Effector memory CD8-positive, alpha-beta T cell (primary cell): Measurements from ENCODE around the gene PTEN.
A peak's percentile ranks its signal among the peaks of the same experiment; 100 is the strongest.
"Not testable (repeated sequence)": the region's sequence is repeated elsewhere in the genome, so short reads cannot be mapped to it uniquely, and the experiment has no call there.

Source experiments
- ATAC-seq: fragments of 150-1000 bp; cut with Tn5 transposase; replicated peaks from 2 replicates; pipeline ENCODE4 v1.10.0; 2021; ENCODE audit warnings: mild to moderate bottlenecking, moderate library complexity
- DNase-seq, 3 experiments: peaks; one replicate each; pipeline ENCODE4 v3.0.0; 2021
- H3K27ac Mint-ChIP-seq, 2 donors: one replicate each; pipeline ENCODE4 v1.8.0; 2022; ENCODE audit warnings: mild to moderate bottlenecking in 2 of 2, mixed read lengths in 2 of 2, moderate library complexity in 2 of 2
- H3K27me3 Mint-ChIP-seq, 2 donors: one replicate each; pipeline ENCODE4 v1.8.0; 2022; ENCODE audit warnings: mixed read lengths in 2 of 2
- H3K36me3 Mint-ChIP-seq: one replicate; pipeline ENCODE4 v1.8.0; 2022; ENCODE audit warnings: mild to moderate bottlenecking, moderate library complexity, mixed read lengths; ENCODE audit not compliant: insufficient read depth
- H3K4me1 Mint-ChIP-seq, 2 donors: one replicate each; pipeline ENCODE4 v1.8.0; 2022; ENCODE audit warnings: low read depth in 2 of 2, mixed read lengths in 2 of 2
- H3K4me3 Mint-ChIP-seq, 2 donors: one replicate each; pipeline ENCODE4 v1.8.0; 2022; ENCODE audit warnings: mild to moderate bottlenecking in 2 of 2, mixed read lengths in 2 of 2, moderate library complexity in 2 of 2
- H3K9me3 Mint-ChIP-seq, 2 donors: one replicate each; pipeline ENCODE4 v1.8.0; 2022; ENCODE audit warnings: mixed read lengths in 2 of 2

The PTEN gene

GRCh38 chr10:87855247-87855646, 8.2 kb upstream of the PTEN start:
- not testable (repeated sequence) for H3K4me1 Mint-ChIP-seq, H3K4me3 Mint-ChIP-seq, H3K27ac Mint-ChIP-seq, DNase-seq, H3K27me3 Mint-ChIP-seq, ATAC-seq, H3K9me3 Mint-ChIP-seq, H3K36me3 Mint-ChIP-seq

- ATAC-seq, H3K9me3 Mint-ChIP-seq, H3K36me3 Mint-ChIP-seq, H3K27ac Mint-ChIP-seq, H3K4me1 Mint-ChIP-seq, H3K27me3 Mint-ChIP-seq, DNase-seq, H3K4me3 Mint-ChIP-seq: not testable (repeated sequence)
These were observed 7.8 kb upstream of the PTEN start for GRCh38 chr10:87855665-87856064.

- H3K27me3 Mint-ChIP-seq, result no peaks in the 10 kb centered on the region
- peak overlapping the region; percentile 33 to 62 for H3K27ac Mint-ChIP-seq
- ATAC-seq, result no peak
- peak overlapping the region in 1 of 2 donors; percentile 36 for H3K4me3 Mint-ChIP-seq
- no peaks in the 10 kb centered on the region for H3K9me3 Mint-ChIP-seq
- H3K36me3 Mint-ChIP-seq, result peaks cover 34% of the 10 kb centered on the region
- peaks cover 21 to 35% of the 10 kb centered on the region in 2 donors for H3K4me1 Mint-ChIP-seq
- peak in 2 of 3 experiments; percentile 21 to 23 for DNase-seq
These were observed 3.1 kb upstream of the PTEN start for GRCh38 chr10:87860156-87860795.

DNA sequence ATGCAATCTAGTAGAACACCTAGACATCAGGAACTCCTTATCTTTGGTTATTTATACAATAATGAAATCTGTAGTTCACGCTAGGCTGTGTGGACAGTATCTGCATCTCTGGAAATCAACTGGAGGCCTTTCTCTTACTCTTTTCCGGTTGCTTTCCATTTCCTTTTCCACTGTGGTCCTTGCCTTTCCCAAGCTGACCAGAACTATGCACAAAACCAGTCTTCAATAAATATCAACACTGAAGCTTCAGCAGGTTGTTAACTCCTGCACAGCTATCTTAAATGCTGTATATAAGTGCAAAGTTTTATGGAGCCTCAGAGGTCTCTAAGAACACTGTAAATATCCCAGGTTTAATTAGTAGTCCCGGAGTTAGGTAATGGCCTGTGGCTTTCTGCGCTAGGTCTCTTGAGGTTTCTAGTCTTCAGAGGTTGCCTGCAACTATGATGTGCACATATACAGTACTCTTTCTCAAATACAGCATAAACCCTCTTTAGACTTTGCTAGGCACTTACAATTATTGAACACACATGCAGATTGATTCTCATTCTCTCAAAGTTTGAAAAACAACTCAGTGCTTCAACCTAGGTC, 2.5 kb upstream of the PTEN start:
- H3K4me1 Mint-ChIP-seq, result peaks cover 27 to 40% of the 10 kb centered on the region in 2 donors
- no peaks in the 10 kb centered on the region for H3K27me3 Mint-ChIP-seq
- ATAC-seq, result no peak

GRCh38 chr10:87861566-87861952, 1.9 kb upstream of the PTEN start:
- Mint-ChIP-seq H3K27ac (peak overlapping the region; percentile 89 to 98), H3K36me3 (peaks cover 34% of the 10 kb centered on the region), H3K9me3 (no peaks in the 10 kb centered on the region), H3K4me3 (peak overlapping the region; percentile 95 to 100), H3K27me3 (no peaks in the 10 kb centered on the region), H3K4me1 (peaks cover 30 to 41% of the 10 kb centered on the region in 2 donors)
- DNase-seq (peak in 2 of 3 experiments; percentile 5 to 6), ATAC-seq (no peak)

More for the DNA sequence above, 2.5 kb upstream of the PTEN start:
- DNase-seq, result no peak
- Mint-ChIP-seq H3K36me3 (peaks cover 34% of the 10 kb centered on the region), H3K27ac (peak overlapping the region; percentile 89 to 98), H3K9me3 (no peaks in the 10 kb centered on the region), H3K4me3 (peak overlapping the region; percentile 95 to 100)

DNA sequence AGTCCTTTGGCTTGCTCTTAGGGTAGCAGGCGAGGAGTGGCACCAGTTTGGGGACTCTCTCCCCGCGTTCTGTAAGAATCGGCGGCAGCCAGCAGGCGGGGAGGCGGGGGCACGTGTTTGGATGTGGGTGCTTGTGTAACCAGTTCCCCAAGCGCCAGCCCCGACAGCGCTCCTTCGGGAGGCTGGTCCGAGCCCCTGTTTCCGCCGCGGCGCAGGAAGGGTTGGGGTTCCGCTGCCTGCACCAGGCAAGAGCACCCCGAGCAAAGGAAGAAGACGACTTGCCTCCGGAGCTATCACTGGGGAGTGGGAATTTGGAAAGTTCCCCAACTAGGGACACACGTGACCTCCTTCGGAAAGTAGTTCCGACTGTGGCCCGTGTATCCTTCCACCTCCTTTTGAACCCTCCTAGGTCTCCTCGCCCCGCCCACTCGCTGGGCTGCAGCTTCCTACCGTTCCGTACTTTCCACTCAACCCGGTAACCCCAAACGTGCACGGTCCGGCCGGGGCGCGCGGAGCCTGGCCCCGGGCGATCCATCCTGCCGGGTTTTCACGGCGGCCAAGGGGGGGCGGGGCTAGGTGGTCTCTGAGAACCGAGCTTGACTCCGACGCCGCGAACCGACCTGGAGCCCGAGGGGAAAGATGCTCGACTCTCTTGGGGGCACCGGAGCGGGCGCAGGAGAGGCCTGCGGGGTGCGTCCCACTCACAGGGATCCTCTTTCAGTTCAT, 1.3 kb upstream of the PTEN start:
- Mint-ChIP-seq H3K27ac (peak overlapping the region; percentile 89 to 98), H3K4me1 (peaks cover 34 to 45% of the 10 kb centered on the region in 2 donors), H3K9me3 (no peaks in the 10 kb centered on the region), H3K27me3 (no peaks in the 10 kb centered on the region), H3K4me3 (peak overlapping the region; percentile 95 to 100), H3K36me3 (peaks cover 39% of the 10 kb centered on the region)
- ATAC-seq (peak; percentile 71), DNase-seq (peak; percentile 91 to 93 (median 92))

GRCh38 chr10:87862679-87863052, 759 bp upstream of the PTEN start:
- DNase-seq (no peak), ATAC-seq (peak; percentile 47)
- Mint-ChIP-seq H3K4me3 (peak overlapping the region; percentile 95 to 100), H3K27me3 (no peaks in the 10 kb centered on the region), H3K36me3 (peaks cover 39% of the 10 kb centered on the region), H3K27ac (peak overlapping the region; percentile 89 to 98), H3K4me1 (peaks cover 34 to 46% of the 10 kb centered on the region in 2 donors), H3K9me3 (no peaks in the 10 kb centered on the region)

GRCh38 chr10:87863951-87864495, 598 bp downstream of the PTEN start:
- H3K27me3 Mint-ChIP-seq, H3K9me3 Mint-ChIP-seq, ATAC-seq: not testable (repeated sequence)
- Mint-ChIP-seq H3K4me3 (peak overlapping the region; percentile 95 to 100), H3K4me1 (peaks cover 42 to 52% of the 10 kb centered on the region in 2 donors), H3K36me3 (peaks cover 45% of the 10 kb centered on the region), H3K27ac (peak overlapping the region; percentile 86 to 98)
- DNase-seq, result peak; percentile 11 to 25 (median 17)

DNA sequence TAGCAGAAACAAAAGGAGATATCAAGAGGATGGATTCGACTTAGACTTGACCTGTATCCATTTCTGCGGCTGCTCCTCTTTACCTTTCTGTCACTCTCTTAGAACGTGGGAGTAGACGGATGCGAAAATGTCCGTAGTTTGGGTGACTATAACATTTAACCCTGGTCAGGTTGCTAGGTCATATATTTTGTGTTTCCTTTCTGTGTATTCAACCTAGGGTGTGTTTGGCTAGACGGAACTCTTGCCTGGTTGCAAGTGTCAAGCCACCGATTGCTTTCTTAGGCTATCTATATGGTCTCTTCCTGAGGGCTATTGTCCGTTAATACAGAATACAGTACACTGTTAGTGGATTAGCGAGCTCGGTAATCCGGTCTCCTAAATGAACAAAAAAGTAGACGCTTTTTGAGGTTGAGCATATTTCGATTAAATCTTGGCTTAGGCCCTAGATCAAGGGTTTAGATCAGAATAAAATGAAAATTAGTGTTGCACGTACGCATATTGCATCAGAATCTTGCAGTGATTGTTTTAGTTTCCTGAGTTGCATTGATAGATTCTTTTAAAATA, 1.2 kb downstream of the PTEN start:
- Mint-ChIP-seq H3K27ac (peak overlapping the region; percentile 86 to 98), H3K36me3 (peaks cover 49% of the 10 kb centered on the region), H3K27me3 (no peaks in the 10 kb centered on the region), H3K4me1 (peaks cover 46 to 55% of the 10 kb centered on the region in 2 donors), H3K9me3 (no peaks in the 10 kb centered on the region), H3K4me3 (peak overlapping the region; percentile 95 to 100)
- peak in 1 of 3 experiments; percentile 7 for DNase-seq
- no peak for ATAC-seq

DNA sequence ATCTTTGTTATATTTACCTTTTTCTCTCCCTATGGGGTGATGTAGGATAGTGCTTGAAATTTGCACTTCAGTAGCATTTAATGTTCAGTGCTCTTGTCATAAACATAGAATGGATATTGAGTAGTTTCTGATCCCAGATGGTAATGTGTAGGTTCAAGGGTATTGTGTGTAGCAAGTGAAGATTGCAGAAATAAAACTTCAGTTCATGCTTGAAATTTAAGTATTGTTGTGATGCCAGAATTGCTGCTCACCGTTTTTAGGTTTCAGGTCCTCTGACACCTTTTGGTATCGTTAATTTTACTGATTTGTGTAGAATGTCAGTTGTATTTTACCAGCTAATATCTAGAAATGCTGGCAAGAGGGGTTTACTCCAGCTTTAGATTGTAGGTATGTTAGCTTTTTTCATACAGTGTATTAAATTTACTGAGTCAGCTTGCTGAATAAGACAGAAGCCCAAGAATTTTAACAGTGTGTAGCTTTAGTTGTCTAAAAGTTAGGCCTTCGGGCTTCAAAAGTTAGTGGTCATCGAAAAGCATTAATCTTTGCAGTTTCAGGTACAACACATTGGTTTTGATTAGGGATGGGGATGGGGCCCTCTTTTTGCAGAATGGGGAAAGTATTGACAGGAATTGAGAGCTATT, 1.9 kb downstream of the PTEN start:
- Mint-ChIP-seq H3K27me3 (no peaks in the 10 kb centered on the region), H3K36me3 (peaks cover 49% of the 10 kb centered on the region), H3K9me3 (no peaks in the 10 kb centered on the region), H3K4me1 (peaks cover 51 to 55% of the 10 kb centered on the region in 2 donors), H3K27ac (peak overlapping the region; percentile 86 to 98), H3K4me3 (peak overlapping the region; percentile 95 to 100)
- DNase-seq (no peak), ATAC-seq (no peak)

DNA sequence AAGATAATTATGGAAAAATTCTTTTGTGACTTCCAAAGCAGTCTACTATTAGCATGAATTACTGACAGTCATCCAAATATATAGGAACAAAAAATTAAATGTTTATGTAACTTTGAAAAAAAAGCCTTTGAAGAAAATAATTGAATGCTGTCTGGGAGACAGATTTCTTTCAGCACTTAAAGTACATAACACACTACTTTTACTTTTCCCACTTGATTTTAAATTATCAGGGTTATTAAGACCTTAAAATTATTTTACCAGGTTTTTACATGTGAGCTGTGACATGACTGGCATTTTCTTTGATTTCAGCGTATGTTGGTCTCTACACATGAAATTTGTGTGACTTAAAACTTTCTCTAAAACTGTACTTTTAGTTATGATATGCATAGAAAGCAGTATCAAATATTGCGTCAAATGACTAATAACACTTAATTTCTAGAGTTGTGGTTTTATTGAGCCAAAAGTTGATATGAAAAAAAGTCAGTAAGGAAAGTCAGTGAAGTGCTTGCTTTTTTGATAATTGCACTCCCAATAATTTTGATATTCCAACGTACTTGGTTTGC, 3.1 kb downstream of the PTEN start:
- Mint-ChIP-seq H3K9me3 (no peaks in the 10 kb centered on the region), H3K4me3 (peak overlapping the region; percentile 95 to 100), H3K27ac (peak overlapping the region in 1 of 2 donors; percentile 25), H3K27me3 (no peaks in the 10 kb centered on the region), H3K36me3 (peaks cover 48% of the 10 kb centered on the region), H3K4me1 (peaks cover 53 to 55% of the 10 kb centered on the region in 2 donors)
- DNase-seq (no peak), ATAC-seq (no peak)

- peaks cover 47 to 53% of the 10 kb centered on the region in 2 donors for H3K4me1 Mint-ChIP-seq
- DNase-seq, result no peak
- ATAC-seq, result no peak
- H3K9me3 Mint-ChIP-seq, result no peaks in the 10 kb centered on the region
- peak overlapping the region; percentile 95 to 100 for H3K4me3 Mint-ChIP-seq
- no peaks in the 10 kb centered on the region for H3K27me3 Mint-ChIP-seq
- peaks cover 44% of the 10 kb centered on the region for H3K36me3 Mint-ChIP-seq
- peak overlapping the region in 1 of 2 donors; percentile 25 for H3K27ac Mint-ChIP-seq
These were observed 4.0 kb downstream of the PTEN start for GRCh38 chr10:87867453-87867852.
